ENCODE measurements around the gene MERTK.
"Not testable (repeated sequence)": the region's sequence is repeated elsewhere in the genome, so short reads cannot be mapped to it uniquely, and the experiment has no call there.

MERTK gene

DNA sequence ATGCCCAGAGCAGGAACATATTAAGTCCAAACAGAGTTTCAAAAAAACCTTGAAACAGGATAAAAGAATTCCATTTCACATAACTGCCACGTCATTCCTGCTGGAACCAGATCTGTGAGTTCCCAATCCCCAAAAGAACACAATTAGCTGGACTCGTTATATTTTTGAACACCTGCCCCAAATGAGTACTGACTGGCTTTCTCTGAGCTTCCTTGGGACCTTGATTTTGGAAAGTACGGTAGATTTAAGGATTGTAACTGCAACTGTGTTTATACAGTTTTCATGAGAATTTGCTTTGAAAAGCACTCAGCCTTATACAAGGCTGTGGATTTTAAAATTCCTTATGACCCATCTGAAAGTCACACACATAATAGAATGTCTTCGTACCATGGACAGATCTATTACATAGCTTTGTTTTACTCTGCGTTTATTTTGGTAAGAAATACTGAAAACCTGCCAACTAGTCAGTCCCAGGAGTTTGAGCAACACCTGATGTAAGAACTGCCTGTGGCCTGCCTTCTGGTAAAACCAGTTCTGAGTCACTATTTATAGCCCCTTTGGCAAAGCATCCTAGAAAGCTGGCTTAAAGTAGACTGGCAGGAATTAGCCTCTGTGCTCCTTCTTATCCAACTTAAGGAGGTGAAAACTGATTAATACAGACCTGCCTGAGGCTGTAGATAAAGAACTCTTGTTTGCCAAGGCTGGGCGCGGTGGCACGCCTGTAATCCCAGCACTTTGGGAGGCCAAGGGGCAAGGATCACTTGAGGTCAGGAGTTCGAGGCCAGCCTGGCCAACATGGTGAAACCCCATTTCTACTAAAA, 48.1 kb downstream of the MERTK start:
- DNase-seq = no peak

- DNase-seq = no peak
These were observed 48.8 kb downstream of the MERTK start for GRCh38 chr2:111947219-111947618.

DNA sequence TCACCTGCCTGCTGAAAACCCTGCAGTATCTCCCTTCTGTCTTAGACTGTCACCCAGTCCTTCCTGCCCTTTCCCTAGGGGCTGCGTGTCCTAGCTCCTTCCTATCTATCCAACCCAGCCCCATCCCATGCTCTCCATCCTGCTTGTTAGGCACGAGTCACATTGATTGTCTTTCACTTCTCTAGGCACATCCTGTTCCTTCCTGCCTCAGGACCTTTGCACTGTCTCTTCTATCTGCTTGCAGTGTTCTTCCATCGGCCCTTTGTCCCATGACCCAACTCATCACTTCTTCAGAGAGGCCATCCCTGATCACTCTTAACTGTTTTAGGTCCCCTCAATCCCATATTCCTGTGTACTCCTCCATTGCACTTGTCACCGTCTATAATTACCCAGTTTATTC, 50.4 kb downstream of the MERTK start:
- DNase-seq = no peak

- DNase-seq = no peak
These were observed 51.8 kb downstream of the MERTK start for GRCh38 chr2:111950236-111950635.

GRCh38 chr2:111951486-111951885, 53.1 kb downstream of the MERTK start:
- no peak for DNase-seq

DNA sequence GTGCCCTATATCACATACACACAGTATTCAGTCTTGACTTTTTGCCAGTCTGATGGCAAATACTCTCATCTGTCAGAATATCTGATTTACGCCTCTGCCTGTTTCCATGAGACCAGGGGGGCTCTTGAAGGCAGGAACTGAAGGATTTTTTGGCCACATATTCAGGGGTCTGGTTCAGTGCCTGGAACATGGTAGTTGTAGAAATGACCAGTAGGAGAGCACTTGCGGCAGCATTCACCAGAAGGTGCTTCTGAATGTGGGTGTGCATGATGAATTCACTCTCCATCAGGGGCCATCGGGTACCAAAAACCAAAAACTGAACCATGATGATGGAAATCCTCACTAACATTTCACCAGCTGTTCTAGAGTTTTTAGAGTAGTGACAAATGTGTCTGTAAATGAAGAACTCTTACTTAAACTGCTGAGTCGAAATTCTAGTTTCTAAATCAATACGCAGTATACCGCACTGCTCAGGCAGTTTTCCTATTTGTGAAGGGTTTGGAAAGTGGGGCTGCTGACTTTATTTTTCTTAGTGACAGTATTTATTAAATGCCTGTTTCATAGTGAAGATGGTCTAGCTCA, 54.6 kb downstream of the MERTK start:
- DNase-seq = no peak

GRCh38 chr2:111954602-111955332, 56.4 kb downstream of the MERTK start:
- DNase-seq = no peak

DNA sequence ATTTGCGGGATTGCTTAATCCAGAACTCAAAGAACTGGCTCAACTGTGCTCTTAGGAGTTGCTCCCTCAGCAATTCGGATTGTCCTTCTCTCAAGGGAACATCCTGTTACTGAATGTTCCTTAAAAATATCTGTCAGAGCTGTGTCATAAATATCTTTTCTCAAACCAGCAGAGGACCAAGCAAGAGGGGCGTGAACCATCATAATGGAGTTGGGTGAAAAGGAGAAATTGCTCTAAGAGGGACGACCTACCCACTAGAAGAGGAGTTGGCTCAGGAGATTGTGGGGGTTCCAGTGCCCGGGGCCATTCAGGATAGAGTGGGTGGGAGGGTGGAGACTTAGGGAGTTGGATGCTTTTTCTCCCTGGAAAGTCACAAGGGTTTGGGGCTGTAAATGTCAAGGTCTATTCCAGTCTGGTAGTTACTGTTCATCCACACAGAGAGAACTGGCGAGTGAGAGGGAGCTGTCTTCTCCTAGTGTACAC, 59.5 kb downstream of the MERTK start:
- DNase-seq = no peak

- DNase-seq = no peak
These were observed 60.5 kb downstream of the MERTK start for GRCh38 chr2:111958901-111959300.

- DNase-seq = no peak
These were observed 63.3 kb downstream of the MERTK start for GRCh38 chr2:111961663-111962062.

DNA sequence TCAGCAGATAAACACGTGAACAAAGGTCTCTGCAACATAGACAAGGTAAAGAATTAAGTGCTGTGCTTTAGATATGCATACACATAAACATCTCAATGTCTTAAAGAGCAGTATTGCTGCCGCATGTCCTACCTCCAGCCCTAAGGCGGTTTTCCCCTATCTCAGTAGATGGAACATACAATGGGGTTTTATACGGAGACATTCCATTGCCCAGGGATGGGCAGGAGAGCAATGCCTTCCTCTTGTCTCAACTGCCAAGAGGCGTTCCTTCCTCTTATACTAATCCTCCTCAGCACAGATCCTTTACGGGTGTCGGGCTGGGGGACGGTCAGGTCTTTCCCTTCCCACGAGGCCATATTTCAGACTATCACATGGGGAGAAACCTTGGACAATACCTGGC, 64.7 kb downstream of the MERTK start:
- DNase-seq = not testable (repeated sequence)

GRCh38 chr2:111963508-111963907, 65.1 kb downstream of the MERTK start:
- DNase-seq = not testable (repeated sequence)

GRCh38 chr2:111965062-111965461, 66.7 kb downstream of the MERTK start:
- no peak for DNase-seq

GRCh38 chr2:111966241-111966640, 67.8 kb downstream of the MERTK start:
- no peak for DNase-seq

GRCh38 chr2:111967018-111967417, 68.6 kb downstream of the MERTK start:
- DNase-seq = no peak

DNA sequence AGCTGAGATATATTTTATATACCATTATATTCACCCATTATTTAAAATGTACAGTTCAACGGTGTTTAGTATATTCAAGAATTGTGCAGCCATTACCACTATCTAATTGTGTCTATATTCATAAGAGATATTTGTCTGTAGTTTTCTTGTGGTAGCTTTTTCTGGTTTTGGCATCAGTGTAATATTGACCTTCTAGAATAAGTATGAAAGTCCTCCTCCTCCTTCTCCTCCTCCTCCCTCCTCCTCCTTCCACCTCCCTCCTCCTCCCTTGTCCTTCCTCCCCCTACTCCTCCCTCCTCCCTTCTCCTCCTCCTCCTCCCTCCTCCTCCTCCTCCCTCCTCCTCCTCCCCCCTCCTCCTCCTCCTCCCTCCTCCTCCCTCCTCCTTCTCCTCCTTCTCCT, 72.0 kb downstream of the MERTK start:
- no peak for DNase-seq

GRCh38 chr2:111972955-111973565, 74.7 kb downstream of the MERTK start:
- no peak for DNase-seq

GRCh38 chr2:111973701-111974100, 75.3 kb downstream of the MERTK start:
- no peak for DNase-seq

GRCh38 chr2:111975053-111975552, 76.7 kb downstream of the MERTK start:
- peak; percentile 96 to 98 for DNase-seq

DNA sequence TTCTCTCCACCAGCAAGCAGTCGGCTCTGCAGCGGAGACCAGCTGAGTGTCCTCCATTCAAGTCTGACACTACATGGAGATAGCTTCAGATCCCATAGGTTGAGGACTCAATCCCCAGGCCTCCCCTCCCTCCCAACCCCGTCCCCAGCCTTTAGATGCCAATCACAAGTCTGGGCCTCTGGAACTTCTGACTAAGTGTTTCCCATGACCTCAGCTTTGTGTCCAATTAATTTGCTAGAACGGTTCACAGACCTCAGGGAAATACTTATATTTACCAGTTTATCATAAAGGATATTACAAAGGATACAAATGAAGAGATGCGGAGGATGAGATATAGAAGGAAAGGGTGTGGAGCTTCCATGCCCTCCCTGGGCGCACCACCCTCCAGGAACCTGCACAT, 77.4 kb downstream of the MERTK start:
- peak in 1 of 2 experiments; percentile 4 for DNase-seq

- no peak for DNase-seq
These were observed 78.8 kb downstream of the MERTK start for GRCh38 chr2:111977240-111977639.

DNA sequence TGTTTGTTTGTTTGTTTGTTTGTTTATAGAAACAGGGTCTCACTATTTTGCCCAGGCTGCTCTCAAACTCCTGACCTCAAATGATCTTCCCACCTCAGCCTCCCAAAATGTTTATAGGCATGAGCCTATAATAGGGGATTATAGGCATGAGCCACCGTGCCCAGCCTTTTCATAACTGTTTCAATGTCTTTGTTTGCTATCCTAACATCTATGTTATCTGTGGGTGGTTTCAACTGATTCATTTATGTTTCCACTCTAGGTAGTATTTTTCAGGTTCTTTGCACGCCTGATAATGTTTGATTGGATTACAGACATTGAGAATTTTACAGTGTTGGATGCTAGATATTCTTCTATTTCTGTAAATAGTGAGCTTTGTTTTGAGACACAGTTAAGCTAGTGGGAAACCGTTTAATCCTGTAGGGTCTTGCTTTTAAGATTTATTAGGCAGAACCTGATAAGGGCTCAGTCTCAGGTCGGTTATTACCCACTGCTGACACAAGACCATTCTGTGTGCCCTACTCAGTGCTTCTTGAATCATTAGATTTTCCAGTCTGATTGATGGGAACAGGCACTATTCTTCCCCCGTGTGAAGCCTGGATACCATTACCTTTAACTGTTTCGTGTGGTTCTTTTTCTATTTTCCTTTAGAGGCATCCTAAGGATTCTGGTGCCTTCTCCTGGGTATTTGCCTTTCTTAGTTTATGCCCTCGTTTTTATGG, 80.2 kb downstream of the MERTK start:
- DNase-seq = no peak

All from SW 1271 (cell line).